Astrocyte (in vitro differentiated cells and primary cell): ENCODE data around the gene GALNS. TPM values are rescaled to one million over a fixed set of nuclear protein-coding genes. Genes with fewer than 3 reads are reported as not detected.
A peak's percentile ranks its signal among the peaks of the same experiment; 100 is the strongest.

Experiments used
- DNase-seq: peaks from one replicate; pipeline ENCODE4 v3.0.0-alpha.2; 2010; ENCODE audit warnings: low read depth
- FAIRE-seq: peaks from 2 replicates; lab custom pipeline; 2011; peaks lifted over from hg19 to GRCh38; lab: Jason Lieb, UNC
- H2AFZ ChIP-seq: 2 replicates; pipeline ENCODE4 v1.6.0; 2012; ENCODE audit warnings: low read depth, low read length, inconsistent platforms
- H3K27ac ChIP-seq: 2 replicates; pipeline ENCODE4 v1.5.1; 2011; ENCODE audit warnings: low read depth, low read length, inconsistent platforms
- H3K27me3 ChIP-seq: 2 replicates; pipeline ENCODE4 v1.6.0; 2011; ENCODE audit warnings: low read length, inconsistent platforms; ENCODE audit not compliant: insufficient read depth
- H3K36me3 ChIP-seq: 2 replicates; pipeline ENCODE4 v1.5.1; 2011; ENCODE audit warnings: low read length, inconsistent platforms; ENCODE audit not compliant: insufficient read depth
- H3K4me1 ChIP-seq: 2 replicates; pipeline ENCODE4 v1.5.1; 2011; ENCODE audit warnings: low read length, inconsistent platforms; ENCODE audit not compliant: insufficient read depth
- H3K4me2 ChIP-seq: 2 replicates; pipeline ENCODE4 v1.6.0; 2012; ENCODE audit warnings: low read length, inconsistent platforms
- H3K4me3 ChIP-seq: 2 replicates; pipeline ENCODE4 v1.5.1; 2011; ENCODE audit warnings: low read depth, mild to moderate bottlenecking, low read length, inconsistent platforms; ENCODE audit not compliant: insufficient read depth
- H3K79me2 ChIP-seq: 2 replicates; pipeline ENCODE4 v1.6.0; 2012; ENCODE audit warnings: mild to moderate bottlenecking, low read length, inconsistent platforms; ENCODE audit not compliant: insufficient read depth
- H3K9ac ChIP-seq: 2 replicates; pipeline ENCODE4 v1.6.0; 2012; ENCODE audit warnings: mild to moderate bottlenecking, low read length, inconsistent platforms
- H3K9me3 ChIP-seq: 2 replicates; pipeline ENCODE4 v1.5.1; 2012; ENCODE audit warnings: low read depth, mild to moderate bottlenecking, low read length, inconsistent platforms; ENCODE audit not compliant: insufficient read depth
- H4K20me1 ChIP-seq: 2 replicates; pipeline ENCODE4 v1.6.0; 2012; ENCODE audit warnings: low read length, inconsistent platforms; ENCODE audit not compliant: insufficient read depth
- H3K27ac Mint-ChIP-seq: one replicate; pipeline ENCODE4 v1.8.0; 2021; ENCODE audit warnings: mild to moderate bottlenecking, mixed read lengths; ENCODE audit not compliant: unreplicated experiment
- H3K27me3 Mint-ChIP-seq: one replicate; pipeline ENCODE4 v1.8.0; 2021; ENCODE audit warnings: low read depth, mixed read lengths; ENCODE audit not compliant: unreplicated experiment
- H3K36me3 Mint-ChIP-seq: one replicate; pipeline ENCODE4 v1.8.0; 2021; ENCODE audit warnings: low read depth, mixed read lengths; ENCODE audit not compliant: unreplicated experiment
- H3K4me1 Mint-ChIP-seq: one replicate; pipeline ENCODE4 v1.8.0; 2021; ENCODE audit warnings: low read depth, mixed read lengths; ENCODE audit not compliant: unreplicated experiment
- H3K4me3 Mint-ChIP-seq: one replicate; pipeline ENCODE4 v1.8.0; 2021; ENCODE audit warnings: mild to moderate bottlenecking, moderate library complexity, mixed read lengths; ENCODE audit not compliant: unreplicated experiment
- H3K9me3 Mint-ChIP-seq: one replicate; pipeline ENCODE4 v1.8.0; 2021; ENCODE audit warnings: mild to moderate bottlenecking, mixed read lengths; ENCODE audit not compliant: unreplicated experiment
- EZH2 ChIP-seq: IDR thresholded peaks from 2 replicates; pipeline ENCODE4 v1.6.1; 2012; ENCODE audit warnings: mild to moderate bottlenecking, low read length, inconsistent platforms; ENCODE audit not compliant: insufficient read depth
- total RNA-seq: library from RNA; stranded (reverse); gene quantifications from 2 replicates; pipeline ENCODE4 v1.2.1, GENCODE V29; 2021
- TF ChIP-seq, protein P1 (sequence below): IDR thresholded peaks from 2 replicates; pipeline ENCODE4 v1.5.1; 2011; ENCODE audit warnings: low read depth, mild to moderate bottlenecking, inconsistent platforms, low read length, moderate library complexity; ENCODE audit not compliant: insufficient read depth

Gene GALNS
- total RNA-seq, 1 donor from 2014 or later: 31.7 TPM

DNA sequence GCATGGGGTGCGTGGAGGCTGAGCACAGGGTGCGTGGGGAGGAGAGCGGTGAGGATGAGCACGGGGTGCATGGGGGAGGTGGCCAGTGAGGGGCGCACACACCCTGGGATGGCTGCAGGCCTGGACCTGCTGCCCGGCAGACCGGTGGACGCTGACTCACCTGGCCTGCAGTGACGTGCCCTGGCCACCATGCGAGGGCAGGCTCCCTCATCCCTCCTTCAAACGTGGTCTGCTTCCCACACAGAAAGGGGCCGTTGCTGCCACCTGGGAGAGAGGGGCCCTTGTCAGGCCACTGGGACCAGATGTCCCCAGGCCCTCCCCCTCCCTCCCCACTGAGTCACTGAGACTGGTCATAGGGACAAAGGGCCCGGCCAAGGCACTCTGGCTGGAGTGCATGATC is 24.9 kb downstream of the GALNS start:
- Mint-ChIP-seq H3K4me3 (no peak overlapping the region), H3K4me1 (no peaks in the 10 kb centered on the region), H3K36me3 (peaks cover 5% of the 10 kb centered on the region), H3K27ac (no peak overlapping the region), H3K27me3 (no peaks in the 10 kb centered on the region), H3K9me3 (no peaks in the 10 kb centered on the region)
- no peaks in the 10 kb centered on the region for H4K20me1 ChIP-seq
- H3K36me3 ChIP-seq: no peaks in the 10 kb centered on the region
- TF ChIP-seq EZH2: no peak
- TF ChIP-seq, protein P1, sequence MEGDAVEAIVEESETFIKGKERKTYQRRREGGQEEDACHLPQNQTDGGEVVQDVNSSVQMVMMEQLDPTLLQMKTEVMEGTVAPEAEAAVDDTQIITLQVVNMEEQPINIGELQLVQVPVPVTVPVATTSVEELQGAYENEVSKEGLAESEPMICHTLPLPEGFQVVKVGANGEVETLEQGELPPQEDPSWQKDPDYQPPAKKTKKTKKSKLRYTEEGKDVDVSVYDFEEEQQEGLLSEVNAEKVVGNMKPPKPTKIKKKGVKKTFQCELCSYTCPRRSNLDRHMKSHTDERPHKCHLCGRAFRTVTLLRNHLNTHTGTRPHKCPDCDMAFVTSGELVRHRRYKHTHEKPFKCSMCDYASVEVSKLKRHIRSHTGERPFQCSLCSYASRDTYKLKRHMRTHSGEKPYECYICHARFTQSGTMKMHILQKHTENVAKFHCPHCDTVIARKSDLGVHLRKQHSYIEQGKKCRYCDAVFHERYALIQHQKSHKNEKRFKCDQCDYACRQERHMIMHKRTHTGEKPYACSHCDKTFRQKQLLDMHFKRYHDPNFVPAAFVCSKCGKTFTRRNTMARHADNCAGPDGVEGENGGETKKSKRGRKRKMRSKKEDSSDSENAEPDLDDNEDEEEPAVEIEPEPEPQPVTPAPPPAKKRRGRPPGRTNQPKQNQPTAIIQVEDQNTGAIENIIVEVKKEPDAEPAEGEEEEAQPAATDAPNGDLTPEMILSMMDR: no peak
- FAIRE-seq (no peak), DNase-seq (no peak)
- no peaks in the 10 kb centered on the region for H3K4me1 ChIP-seq
- no peak overlapping the region for H3K4me3 ChIP-seq
- no peaks in the 10 kb centered on the region for H3K9me3 ChIP-seq
- no peaks in the 10 kb centered on the region for H3K27me3 ChIP-seq
- no peaks in the 10 kb centered on the region for H3K79me2 ChIP-seq
- no peak overlapping the region for H2AFZ ChIP-seq
- no peak overlapping the region for H3K27ac ChIP-seq
- H3K9ac ChIP-seq: peak overlapping the region; percentile 23
- H3K4me2 ChIP-seq: peak overlapping the region; percentile 39

DNA sequence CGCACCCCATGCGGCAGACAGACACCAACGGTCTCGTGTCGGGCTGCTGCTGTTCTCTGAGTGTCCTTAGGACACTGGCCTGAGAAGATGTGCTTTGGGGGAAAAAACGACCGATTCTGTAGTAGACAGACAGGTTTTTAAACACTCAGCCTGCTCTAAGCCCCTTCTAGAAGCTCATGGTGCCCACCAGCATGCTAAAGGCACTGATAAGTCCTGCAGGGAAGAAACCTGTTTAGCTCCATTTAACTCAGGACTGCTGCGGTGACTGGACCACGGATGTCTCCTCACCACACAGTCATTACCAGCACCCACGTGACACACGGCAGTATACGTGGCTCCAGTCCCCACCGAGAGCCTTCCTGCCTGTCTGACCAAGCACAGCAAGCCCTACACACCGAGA is 26.0 kb downstream of the GALNS start:
- no peak for TF ChIP-seq EZH2
- TF ChIP-seq, protein P1: no peak
- H3K4me3 ChIP-seq: no peak overlapping the region
- no peaks in the 10 kb centered on the region for H4K20me1 ChIP-seq
- no peak overlapping the region for H3K27ac ChIP-seq
- Mint-ChIP-seq H3K4me1 (no peaks in the 10 kb centered on the region), H3K27me3 (no peaks in the 10 kb centered on the region), H3K9me3 (no peaks in the 10 kb centered on the region), H3K36me3 (peaks cover 6% of the 10 kb centered on the region), H3K27ac (no peak overlapping the region), H3K4me3 (no peak overlapping the region)
- FAIRE-seq (no peak), DNase-seq (no peak)
- no peaks in the 10 kb centered on the region for H3K79me2 ChIP-seq
- H3K9ac ChIP-seq: no peak overlapping the region
- H3K4me1 ChIP-seq: no peaks in the 10 kb centered on the region
- no peaks in the 10 kb centered on the region for H3K27me3 ChIP-seq
- no peak overlapping the region for H2AFZ ChIP-seq
- no peaks in the 10 kb centered on the region for H3K36me3 ChIP-seq
- no peak overlapping the region for H3K4me2 ChIP-seq
- H3K9me3 ChIP-seq: no peaks in the 10 kb centered on the region

DNA sequence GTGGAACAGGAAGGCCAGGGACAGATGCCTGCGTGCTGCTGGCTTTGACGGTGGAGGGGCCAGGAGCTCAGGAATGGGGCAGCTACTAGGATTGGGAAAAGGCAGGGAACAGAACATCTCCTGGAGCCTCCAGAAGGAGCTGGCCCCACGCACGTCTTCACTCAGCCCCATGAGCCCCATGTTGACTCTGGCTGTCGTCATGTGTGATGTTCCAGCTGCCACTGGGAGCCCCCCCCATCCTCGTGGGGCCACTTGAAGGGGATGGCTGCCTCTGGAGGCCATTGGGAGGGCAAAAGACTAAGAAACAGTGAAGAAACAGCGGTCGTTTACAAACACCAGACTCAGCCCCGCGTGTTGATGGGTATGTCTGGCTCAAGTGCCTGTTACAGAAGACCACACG is 26.5 kb downstream of the GALNS start:
- no peak overlapping the region for H2AFZ ChIP-seq
- no peak overlapping the region for H3K9ac ChIP-seq
- Mint-ChIP-seq H3K36me3 (peaks cover 4% of the 10 kb centered on the region), H3K4me3 (no peak overlapping the region), H3K4me1 (no peaks in the 10 kb centered on the region), H3K9me3 (no peaks in the 10 kb centered on the region), H3K27me3 (no peaks in the 10 kb centered on the region), H3K27ac (peak overlapping the region; percentile 27)
- no peak overlapping the region for H3K27ac ChIP-seq
- no peaks in the 10 kb centered on the region for H3K4me1 ChIP-seq
- H4K20me1 ChIP-seq: no peaks in the 10 kb centered on the region
- H3K4me2 ChIP-seq: no peak overlapping the region
- no peaks in the 10 kb centered on the region for H3K79me2 ChIP-seq
- no peaks in the 10 kb centered on the region for H3K9me3 ChIP-seq
- no peak for DNase-seq
- H3K27me3 ChIP-seq: no peaks in the 10 kb centered on the region
- H3K36me3 ChIP-seq: no peaks in the 10 kb centered on the region
- H3K4me3 ChIP-seq: no peak overlapping the region
- FAIRE-seq: no peak
- no peak for TF ChIP-seq EZH2
- TF ChIP-seq, protein P1: no peak
